HG02973 (cell line): ENCODE data around the gene CNTFR.

Source experiments
- ATAC-seq: cut with Tn5 transposase; IDR thresholded peaks from one replicate; pipeline ENCODE4 v1.9.1; 2021; ENCODE audit warnings: moderate library complexity; ENCODE audit not compliant: unreplicated experiment

CNTFR gene

DNA sequence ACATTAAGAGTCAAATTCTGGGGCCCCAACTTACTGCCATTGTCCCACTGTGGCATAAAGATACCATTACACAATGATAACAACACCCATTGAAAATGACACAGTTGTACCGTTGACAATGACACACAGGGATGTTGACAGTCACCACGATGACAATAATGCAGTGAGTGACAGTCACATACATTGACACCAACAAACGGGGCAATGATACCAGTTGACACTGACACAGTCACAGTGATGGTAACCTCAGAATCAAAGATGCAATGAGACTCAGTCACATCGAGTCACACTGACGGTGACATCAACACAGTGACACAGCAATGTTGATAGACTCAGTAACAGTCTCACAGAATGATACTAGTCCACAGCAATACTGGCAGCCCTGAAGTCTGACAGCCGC is 16.9 kb downstream of the CNTFR start:
- ATAC-seq = no peak

DNA sequence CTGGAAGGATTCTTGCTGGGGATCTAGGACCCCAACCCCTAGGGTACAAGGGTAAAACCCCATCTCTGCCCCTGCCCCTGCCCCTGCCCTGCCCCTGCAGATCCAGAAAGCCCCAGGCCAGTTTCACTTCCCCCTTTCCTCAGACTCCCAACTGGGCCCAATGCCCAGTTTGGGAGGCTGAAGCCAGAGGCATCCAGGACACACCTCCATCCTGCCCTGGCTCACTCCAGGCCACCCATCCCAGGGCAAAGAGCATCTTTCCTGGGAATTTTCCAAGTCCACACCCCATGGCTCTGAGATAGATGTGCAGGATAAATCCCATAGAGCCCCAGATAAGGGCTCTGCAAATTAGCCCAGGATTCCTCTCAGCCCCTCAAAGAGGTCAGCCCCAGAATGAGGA is 17.4 kb downstream of the CNTFR start:
- ATAC-seq = no peak

DNA sequence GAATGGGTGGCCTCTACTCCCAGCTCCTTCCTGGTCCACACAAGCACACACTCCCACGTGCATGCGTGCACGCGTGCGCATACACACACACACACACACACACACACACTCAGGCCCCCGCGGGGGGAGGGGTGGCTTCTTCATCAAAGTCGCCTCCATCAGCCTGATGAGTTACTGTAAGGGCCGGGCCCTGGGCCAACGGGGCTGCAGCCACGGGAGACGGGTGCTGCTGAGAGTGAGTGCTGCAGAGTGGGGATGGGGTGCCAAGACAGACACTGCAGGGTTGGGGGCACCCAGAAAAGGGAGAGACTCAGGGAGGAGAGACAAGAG is 18.1 kb downstream of the CNTFR start:
- no peak for ATAC-seq

DNA sequence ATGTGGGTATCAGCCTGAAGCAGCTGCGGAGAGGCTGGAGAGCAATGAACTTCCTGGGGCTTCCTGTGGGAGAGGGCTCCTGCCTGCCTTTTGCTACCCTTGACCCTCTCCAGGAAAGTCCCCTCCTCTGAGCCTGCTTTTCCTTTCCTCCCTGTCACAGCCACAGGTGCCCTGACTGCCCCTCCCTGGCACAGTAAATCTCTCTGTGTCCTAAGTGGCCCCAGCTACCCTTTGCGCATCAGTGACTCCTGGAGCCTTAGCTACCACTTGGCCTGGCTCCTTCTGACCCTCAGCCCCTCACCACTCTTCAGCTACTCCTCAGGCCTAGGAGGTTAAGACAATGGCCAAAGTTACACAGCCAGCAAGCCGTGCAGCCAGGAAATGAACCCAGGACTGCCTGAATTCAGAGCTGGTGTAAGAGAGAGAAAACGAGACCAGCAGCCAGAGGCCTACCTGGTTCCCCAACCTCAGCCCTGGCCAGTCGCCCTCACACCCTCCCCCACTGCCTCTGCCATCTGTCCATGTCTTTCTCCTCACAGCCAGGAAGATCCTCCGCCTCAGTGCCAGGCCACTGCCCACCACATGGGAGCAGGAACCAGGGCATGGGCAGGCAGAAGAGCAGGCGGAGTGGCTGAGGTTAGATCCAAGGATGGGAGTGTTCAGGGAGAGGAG is 18.6 kb downstream of the CNTFR start:
- no peak for ATAC-seq

DNA sequence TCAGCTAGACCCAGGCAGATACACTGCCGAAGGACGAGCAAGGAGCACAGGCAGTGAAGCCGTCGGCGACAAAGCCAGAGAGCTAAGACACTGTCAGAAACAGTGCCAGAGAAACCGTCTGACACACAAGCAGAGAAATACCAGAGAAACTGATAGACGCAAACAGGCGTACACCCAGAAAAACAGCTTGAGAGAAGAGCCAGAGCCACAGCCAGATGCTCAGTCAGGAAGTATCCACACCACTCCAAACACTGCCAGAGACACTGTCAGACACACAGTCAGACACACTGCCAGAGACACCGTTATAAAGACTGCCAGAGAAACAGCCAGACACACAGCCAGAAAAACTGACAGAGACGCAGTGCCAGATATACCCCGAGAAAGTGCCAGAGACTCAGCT is 19.1 kb downstream of the CNTFR start:
- ATAC-seq = no peak

DNA sequence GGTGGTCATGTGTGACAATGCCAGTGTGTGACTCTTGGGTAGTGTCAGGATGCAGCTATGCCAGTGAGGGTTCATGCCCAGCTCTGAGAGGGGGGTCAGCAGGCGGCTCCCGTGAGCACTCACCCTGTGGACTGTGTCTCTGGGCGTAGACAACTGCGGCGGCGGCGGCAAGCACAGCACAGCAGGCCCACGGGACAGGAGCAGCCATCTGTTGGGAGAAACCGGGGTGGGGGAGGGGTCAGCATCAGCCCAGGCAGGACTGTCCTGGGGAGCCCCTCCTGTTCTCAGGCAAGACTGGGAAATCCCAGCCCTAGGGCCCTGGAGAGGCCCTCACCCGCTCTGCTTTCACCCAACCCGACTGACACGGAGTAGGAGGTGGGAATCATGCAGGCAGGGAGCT is 20.8 kb downstream of the CNTFR start:
- ATAC-seq = no peak

DNA sequence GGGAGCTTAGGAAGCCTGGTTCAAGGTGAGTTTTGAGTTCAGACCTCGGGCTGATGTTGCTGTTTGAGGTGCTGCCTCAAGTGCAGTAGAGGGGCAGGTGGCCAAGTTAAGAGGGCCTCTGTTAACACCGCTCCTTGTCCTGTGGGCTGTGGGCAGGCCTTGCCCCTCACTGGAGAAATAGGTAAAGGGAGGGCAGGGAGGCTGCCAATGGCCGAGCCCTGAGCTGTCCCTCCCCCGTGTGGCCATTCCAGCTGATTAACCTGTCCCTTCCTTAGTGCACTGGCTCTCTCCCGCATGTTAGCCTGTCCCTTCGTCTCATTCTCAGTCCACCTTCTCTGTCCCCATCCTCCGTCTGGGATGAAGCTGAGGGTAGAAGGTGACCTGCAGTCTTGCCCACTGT is 21.4 kb downstream of the CNTFR start:
- no peak for ATAC-seq

DNA sequence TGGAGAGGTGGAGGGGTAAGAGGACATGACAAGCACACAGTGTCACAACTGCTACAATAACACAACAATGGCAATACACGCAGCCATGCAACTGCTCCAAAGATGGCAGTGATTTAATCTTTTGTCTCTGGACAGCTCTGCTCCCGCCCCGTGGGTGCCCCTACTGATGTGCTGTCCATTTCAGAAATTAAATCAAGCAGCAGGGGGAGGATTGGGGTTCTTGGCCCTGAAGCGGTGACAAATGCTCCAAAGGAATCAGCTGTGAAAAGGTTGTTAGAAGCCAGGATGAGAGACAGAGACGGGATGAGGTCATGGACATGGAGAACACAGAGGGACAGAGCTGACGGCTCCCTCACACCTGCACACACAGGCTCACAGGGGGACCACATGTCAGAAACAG is 22.6 kb downstream of the CNTFR start:
- ATAC-seq = no peak

DNA sequence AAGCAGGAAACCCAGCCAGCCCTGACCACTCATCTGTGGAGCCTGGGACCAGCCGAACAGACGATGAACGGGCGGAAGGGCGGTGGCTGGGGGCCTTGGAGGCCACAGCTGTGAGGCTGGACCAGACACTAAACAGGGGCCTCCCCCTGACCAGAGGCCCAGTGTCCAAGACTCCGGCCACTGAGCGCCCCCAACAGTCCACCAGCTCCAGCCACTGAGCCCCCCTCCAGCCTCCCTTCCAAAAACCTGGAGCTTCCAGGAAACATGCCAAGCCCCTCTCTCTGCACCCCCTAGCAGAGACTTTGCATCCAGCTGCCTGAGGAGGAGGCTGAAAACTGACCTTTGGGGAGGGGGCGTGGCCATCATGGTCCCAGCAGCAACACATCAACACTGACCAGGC is 23.2 kb downstream of the CNTFR start:
- ATAC-seq = no peak

DNA sequence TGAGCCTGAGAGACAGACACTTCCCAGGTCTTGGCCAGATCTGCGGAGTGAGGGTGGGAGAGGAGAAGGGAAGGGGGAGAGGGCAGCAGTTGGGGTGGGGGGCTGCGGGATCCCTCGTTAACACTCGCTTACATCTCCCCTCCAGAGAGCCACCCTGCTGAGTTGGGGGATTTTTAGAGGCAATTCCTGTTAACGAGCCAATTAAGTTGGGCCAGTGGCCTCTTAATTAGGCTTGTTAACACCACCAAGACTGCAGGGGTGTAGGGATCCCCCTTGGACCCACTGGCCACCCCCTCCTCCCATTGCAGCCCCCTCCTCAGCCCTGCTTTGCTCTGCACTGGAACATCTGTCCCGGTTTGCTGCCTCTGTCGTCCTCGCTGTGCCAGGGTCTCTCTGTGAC is 23.7 kb downstream of the CNTFR start:
- ATAC-seq = no peak

DNA sequence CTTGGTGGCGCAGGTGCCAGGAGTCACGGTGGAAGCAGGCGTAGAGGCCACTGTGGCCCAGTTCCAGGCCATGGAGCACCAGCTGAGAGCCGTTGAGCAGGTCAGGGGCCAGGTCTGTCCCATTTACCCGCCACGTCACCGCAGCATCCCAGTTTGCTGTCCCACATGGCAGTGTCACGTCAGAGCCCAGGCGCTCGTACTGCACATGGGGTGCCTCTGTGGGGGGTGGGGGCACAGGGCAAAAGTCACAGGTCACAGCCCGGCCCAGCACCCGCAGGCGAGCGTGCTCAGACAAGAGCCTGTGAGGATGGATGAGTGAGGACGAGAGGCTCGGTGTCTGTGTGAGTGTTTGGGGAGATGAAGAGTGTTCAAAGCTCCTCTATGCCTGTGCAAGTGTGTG is 24.9 kb downstream of the CNTFR start:
- no peak for ATAC-seq

DNA sequence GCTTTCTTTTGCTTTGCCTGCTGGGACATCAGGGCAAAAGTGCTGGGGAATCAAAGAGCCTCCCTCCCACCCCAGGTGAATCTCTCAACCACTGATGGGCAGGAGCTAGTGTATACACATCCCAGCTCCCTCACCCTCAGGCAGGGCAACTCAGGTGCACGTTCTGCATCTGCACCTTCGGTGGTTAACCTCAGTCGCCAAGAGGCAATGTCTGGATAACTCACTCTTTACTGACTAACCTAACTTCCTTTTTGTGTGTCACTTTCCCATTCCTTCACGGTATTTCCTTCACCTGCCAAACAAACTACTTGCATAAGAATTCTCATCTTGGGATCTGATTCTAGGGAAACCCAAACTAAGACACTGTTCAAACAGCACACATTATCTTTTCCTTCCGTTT is 26.3 kb downstream of the CNTFR start:
- ATAC-seq = no peak

DNA sequence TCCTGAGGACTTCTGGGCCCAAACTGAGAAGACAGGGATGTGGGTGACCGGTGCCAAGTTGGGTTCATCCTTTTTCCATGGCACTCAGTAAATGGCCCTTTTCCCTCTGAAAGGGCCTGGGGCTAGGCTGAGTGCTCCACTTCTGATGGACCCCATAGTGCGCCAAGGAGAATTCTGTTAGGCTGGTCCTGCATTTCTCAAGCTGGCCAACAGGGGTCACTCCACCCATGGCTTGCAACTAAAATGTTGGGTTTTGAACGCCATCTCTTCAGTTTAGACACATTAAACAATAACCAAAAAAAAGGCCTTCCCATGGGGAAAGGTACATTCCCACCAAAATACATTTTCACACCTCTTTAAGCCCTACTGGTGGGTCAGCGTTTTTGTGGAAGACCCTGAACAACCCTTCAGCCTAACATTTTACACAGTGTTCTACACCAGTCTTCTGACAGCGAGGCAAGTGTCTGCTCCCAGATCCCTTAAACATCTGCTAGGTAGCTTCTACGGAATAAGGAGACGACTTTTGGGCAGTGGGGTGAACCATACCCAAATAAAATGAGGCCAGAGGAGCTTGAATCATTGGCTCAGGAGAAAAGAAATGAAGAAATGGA is 27.3 kb downstream of the CNTFR start:
- no peak for ATAC-seq

DNA sequence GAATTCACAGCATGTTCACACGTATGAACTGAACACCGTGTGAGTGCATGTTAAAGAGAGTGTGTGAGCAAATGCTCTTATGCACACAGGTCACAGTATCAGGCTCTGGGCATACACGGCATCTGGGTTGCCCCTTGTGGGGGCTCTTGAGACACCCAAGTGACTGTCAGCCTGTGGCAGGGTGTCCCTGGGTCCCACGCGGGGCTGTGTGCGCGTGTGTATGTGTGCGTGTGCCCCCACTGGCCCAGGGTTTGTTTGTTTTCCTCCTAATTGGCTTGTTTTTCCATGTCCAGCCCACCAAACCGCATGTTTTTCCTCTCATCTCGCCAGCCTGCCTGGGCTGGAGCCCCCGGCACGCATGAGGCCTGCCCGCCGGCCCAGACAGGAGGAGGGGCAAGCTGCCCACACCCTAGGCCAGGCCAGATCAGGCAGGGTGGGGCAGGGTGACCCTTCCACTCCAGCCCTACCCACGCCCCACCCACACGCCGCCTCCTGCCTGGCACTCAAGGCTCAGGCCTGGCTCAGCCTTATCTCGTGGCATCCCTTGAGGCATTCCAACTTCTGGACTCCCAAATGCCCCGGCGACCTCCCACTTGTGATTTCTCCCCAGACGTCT is 28.8 kb downstream of the CNTFR start:
- no peak for ATAC-seq

DNA sequence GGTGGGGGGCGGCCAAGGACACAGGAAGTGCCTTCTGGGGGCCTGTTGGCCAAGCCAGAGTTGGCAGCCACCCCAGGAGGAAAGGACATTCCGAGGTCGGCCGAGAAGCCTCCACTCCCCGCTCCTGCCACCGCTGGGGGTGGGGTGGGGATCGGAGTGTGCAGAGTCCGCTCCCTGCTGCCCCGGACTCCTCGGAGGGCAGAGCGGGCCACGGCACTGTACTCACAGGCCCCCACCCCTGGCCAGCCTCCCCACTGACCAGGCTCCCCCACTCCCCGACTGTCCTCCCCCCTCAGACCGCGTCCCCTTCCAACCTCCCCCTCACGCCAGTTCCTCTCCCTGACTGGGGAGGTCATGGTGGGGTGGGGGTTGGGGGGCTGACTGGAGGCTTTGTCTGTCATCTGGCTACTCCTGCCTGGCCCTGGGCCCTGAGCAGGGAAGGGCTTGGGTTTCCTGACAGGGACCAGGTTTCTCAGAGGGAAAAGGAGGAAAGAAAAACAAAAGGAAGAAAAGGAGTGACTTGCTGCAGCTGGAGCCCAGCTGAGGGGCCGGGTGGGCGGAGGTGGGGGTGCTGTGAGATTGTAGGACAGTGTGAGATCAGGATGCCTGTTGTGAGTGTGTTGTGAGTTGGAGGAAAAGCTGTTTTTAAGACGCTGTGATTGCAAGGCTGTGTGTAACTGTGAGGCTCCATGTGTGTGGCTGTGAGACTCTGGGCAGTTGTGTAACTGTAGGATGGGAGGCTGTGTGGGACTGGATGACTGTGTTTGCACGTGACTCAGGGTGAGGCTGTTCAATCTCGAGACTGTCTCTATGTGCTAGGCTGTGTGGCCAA is 29.7 kb downstream of the CNTFR start:
- no peak for ATAC-seq

DNA sequence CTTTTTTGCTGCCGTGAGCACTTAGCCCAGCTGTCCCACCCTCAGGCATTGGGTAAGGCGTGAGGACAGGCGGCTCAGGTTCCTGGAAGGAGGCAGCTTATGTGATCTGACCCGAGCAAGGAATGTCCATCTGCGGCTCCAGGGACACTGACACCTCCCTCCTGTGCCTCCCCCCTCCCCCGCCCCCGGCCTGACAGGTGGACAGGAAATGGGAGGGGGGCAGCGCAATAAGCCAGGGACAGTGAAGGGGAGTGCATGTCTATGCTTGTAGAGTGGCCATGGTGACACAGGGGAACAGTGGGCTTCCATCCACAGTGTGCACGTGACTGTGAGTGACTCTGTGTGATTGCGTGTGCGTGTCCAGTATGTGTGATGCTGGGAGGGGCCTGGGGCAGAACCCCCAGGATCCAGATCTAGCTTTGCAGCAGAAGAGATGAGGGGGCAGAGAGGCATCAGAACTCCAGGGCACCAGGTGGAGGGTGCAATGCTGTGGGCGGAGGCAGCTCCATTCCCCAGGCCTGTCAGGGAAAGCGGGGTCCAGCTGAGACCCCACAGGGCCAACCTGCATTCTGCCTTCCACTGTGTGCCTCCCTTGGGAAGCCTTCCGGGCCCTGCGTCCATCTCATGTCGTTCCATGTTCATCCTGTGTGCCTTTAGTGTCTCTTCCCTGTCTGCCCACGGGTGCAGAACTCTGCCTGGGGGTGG is 30.5 kb downstream of the CNTFR start:
- no peak for ATAC-seq

DNA sequence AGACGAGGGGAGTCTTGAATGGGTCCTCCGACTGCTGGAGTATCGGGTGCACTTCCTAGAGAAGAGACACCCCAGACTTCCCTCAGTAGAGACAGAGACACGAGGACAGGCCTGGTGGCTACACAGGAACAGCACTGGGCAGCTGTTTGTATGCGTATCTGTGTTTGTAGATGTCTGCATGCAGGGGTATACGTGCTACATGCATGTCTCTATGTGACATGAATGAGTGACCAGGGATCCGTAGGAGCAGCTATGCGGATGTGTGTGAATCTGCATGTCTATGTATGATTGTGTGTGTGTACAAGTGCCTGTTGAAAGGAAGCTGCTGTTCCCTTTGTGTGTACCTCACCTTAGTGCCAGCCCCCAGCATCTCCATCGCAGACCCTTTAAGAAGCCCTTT is 31.2 kb downstream of the CNTFR start:
- no peak for ATAC-seq

DNA sequence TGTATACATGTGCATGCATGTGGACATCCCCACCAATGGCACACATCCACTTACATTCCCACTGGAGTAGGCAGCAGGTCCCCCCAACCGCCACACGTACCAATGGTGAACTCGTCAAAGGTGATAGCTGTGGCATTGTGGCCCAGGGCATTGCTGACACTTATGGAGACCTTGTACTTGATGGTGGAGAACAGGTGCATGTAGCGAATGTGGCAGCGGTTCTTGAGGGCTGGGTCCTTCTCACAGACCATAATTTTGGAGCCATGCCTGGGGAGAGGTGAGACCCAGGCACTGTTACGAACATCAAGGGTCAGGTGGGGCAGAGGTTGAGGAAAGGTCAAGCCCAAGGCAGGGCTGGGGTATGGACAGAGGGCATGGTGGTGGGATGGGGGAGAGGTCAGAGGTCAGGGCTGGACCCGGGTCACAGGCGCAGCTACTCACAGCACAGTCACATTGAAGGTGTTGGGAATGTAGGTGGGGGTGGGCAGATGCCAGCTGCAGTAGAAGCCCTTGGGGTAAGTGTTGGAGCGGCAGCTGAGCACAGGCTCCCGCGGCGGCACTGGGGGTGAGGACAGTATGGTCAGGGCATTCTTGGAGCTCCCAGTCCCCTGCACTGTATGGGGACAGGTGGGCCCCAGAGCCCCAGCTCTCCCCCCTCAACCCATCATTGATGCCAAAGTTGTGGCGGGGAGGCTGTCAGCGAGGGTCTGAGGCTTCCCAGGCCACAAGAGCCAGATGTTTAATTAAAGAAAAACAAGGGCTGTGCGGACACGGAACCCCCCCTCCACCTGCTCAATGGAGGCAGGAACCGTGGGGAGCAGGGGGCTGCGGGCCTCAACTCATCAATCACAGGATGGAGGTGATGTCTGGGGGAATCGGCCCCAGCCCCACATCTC is 31.9 kb downstream of the CNTFR start:
- ATAC-seq = no peak

DNA sequence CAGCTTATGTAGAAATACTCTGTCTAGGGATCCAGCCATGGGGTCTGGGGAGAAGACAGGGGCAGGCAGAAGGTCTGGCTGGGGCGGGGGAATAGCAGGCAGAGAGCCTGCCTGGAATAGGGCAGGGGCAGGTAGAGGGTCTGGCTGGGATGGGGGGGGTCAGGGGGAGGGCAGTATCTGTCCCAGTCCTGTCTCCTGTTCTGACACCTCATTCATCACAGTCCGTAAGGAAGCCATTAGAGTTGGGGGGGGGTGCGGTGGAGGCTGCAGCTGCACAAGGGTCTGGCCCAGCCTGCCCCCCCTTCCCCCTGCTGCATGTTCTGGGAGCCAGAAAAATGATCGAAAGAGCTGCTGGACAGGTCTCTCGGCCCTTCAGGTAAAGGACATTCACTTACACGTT is 32.6 kb downstream of the CNTFR start:
- no peak for ATAC-seq

DNA sequence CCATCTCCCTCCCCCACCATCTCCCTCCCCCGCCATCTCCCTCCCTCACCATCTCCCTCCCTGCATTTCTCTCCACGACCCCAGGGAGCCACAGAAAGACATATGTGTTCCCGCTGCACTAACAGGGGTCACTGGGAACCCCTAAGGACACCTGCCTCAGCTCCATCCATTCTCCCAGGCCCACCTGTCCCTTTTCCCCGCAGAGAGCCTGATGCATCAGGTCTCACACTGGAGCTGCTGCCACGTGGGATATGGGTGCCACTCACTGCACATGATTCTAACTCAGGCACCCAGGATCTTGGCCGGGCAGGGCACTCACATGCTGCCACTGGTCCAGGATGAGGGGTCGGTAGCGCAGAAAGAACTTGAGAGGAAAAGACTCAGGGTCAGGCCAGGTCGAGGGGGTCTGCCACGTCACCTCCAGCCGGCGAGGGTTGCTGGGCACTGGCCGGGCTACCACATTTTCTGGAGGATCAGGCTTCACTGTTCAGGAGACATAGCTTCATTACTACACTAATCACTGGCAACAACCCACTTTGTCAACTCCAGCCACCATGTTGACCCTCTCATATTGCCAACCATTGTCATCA is 33.5 kb downstream of the CNTFR start:
- ATAC-seq = no peak
